Gastroesophageal sphincter (tissue), 4 donors: ENCODE results near the gene EIF2B5. TPM values are rescaled to one million over a fixed set of nuclear protein-coding genes. Genes with fewer than 3 reads are reported as not detected.
A peak's percentile ranks its signal among the peaks of the same experiment; 100 is the strongest.
"Not testable (repeated sequence)": the region's sequence is repeated elsewhere in the genome, so short reads cannot be mapped to it uniquely, and the experiment has no call there.

Source experiments
- ATAC-seq: fragments of 150-250 bp; one replicate; pipeline ENCODE4 v1.9.1; 2016; ENCODE audit warnings: mild to moderate bottlenecking, moderate library complexity
- H3K27ac ChIP-seq, 4 donors: fragments of 200-600 bp; sonication (generic) in 3 of 4; 1 replicate in 3 of 4; 2 replicates in 1 of 4; pipeline ENCODE4 v1.5.1; 2016 to 2019
- H3K27me3 ChIP-seq: fragments of 200-600 bp; sonication (generic); one replicate; pipeline ENCODE4 v1.5.1; 2019
- H3K36me3 ChIP-seq, 2 donors: fragments of 200-600 bp; sonication (generic); one replicate each; pipeline ENCODE4 v1.5.1; 2019; ENCODE audit warnings: control low read depth in 1 of 2
- H3K4me1 ChIP-seq, 3 donors: fragments of 200-600 bp; sonication (generic); 1 replicate in 2 of 3; 2 replicates in 1 of 3; pipeline ENCODE4 v1.5.1; 2016 to 2019; ENCODE audit warnings: control low read depth in 2 of 3
- H3K4me3 ChIP-seq, 2 donors: fragments of 200-600 bp; sonication (generic); one replicate each; pipeline ENCODE4 v1.5.1; 2019; ENCODE audit warnings: mild to moderate bottlenecking in 1 of 2, moderate library complexity in 1 of 2
- H3K9me3 ChIP-seq, 3 donors: fragments of 200-600 bp; sonication (generic); one replicate each; pipeline ENCODE4 v1.5.1; 2017 to 2019; ENCODE audit warnings: control low read depth in 2 of 3
- EP300 ChIP-seq: sonication (generic); formaldehyde crosslinking; IDR thresholded peaks from one replicate; pipeline ENCODE4 v1.6.1; 2017; ENCODE audit warnings: antibody characterized with exemption, mild to moderate bottlenecking
- POLR2A ChIP-seq, 2 donors: fragments of 450-650 bp; IDR thresholded peaks; one replicate each; pipeline ENCODE4 v1.6.1; 2017; ENCODE audit warnings: antibody characterized with exemption in 2 of 2, mild to moderate bottlenecking in 2 of 2, moderate library complexity in 1 of 2
- POLR2AphosphoS5 ChIP-seq: sonication (generic); formaldehyde crosslinking; IDR thresholded peaks from one replicate; pipeline ENCODE4 v1.6.1; 2017; ENCODE audit warnings: antibody characterized with exemption
- WGBS, 2 donors: methylation state at CpG; one replicate each; pipeline ENCODE4 v1.1.5; 2018; ENCODE audit warnings: low coverage in 1 of 2; 5-methylcytosine and 5-hydroxymethylcytosine counted together
- total RNA-seq, 4 donors: library from RNA; depleted of rRNA; stranded (reverse); fragments of >200 nt; gene quantifications; one replicate each; pipeline ENCODE4 v1.1.0, GENCODE V29; 2016
- TF ChIP-seq, protein P1 (sequence below), 4 experiments: fragments of 200-600 bp in 2 of 4; fragments of 450-650 bp in 2 of 4; sonication (generic) in 1 of 4; IDR thresholded peaks; one replicate each; pipeline ENCODE4 v1.5.1; 2017 to 2019; ENCODE audit warnings: antibody characterized with exemption in 4 of 4, mild to moderate bottlenecking in 2 of 4, moderate library complexity in 2 of 4

Gene EIF2B5
- total RNA-seq, 4 donors from 2014 or later: 36.2 to 49.2 (median 44.3) TPM

- Histone ChIP-seq H3K4me1 (peaks cover 0 to 15% (median 0%) of the 10 kb centered on the region in 3 donors), H3K27me3 (no peaks in the 10 kb centered on the region), H3K9me3 (no peaks in the 10 kb centered on the region), H3K36me3 (peaks cover 0 to 67% of the 10 kb centered on the region in 2 donors), H3K27ac (peak overlapping the region in 2 of 4 donors; percentile 23 to 43), H3K4me3 (no peak overlapping the region)
- 15 to 22% methylated on average over 4 of the region's 4 CpGs for WGBS, 2 donors
- ATAC-seq: peak; percentile 71
- no peak for TF ChIP-seq POLR2AphosphoS5
- TF ChIP-seq, protein P1, sequence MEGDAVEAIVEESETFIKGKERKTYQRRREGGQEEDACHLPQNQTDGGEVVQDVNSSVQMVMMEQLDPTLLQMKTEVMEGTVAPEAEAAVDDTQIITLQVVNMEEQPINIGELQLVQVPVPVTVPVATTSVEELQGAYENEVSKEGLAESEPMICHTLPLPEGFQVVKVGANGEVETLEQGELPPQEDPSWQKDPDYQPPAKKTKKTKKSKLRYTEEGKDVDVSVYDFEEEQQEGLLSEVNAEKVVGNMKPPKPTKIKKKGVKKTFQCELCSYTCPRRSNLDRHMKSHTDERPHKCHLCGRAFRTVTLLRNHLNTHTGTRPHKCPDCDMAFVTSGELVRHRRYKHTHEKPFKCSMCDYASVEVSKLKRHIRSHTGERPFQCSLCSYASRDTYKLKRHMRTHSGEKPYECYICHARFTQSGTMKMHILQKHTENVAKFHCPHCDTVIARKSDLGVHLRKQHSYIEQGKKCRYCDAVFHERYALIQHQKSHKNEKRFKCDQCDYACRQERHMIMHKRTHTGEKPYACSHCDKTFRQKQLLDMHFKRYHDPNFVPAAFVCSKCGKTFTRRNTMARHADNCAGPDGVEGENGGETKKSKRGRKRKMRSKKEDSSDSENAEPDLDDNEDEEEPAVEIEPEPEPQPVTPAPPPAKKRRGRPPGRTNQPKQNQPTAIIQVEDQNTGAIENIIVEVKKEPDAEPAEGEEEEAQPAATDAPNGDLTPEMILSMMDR (IDR thresholded peaks at IDR 0.05): peak in 3 of 4 experiments; percentile 44 to 67 (median 50)
Observed at GRCh38 chr3:184145111-184145524, 10.0 kb downstream of the EIF2B5 start.

DNA sequence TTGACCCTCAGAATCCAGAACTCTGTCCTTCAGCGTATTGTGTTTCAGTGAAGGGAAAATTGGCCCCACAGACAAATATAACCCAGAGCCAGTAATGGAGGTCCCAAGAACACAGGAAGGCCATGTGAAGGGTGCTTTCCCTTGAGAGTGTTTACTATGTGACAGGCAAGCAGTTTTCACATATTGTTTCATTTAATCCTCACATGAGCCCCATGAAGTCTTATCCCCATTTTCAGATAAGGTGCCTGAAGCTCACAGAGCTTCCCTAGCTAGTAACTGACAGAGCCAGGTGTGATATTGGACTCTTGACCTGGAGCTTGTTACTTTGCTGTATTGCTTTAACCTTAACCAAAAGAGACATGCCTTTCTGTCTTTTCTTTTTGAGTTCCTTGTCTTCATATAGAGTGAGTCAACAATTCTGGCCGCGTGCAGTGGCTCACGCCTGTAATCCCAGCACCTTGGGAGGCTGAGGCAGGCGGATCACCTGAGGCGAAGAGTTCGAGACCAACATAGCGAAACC lies 10.7 kb downstream of the EIF2B5 start:
- TF ChIP-seq POLR2AphosphoS5: no peak
- TF ChIP-seq, protein P1 (IDR thresholded peaks at IDR 0.05): no peak
- TF ChIP-seq POLR2A (IDR thresholded peaks at IDR 0.05): no peak
- TF ChIP-seq EP300: no peak
- Histone ChIP-seq H3K27me3 (no peaks in the 10 kb centered on the region), H3K9me3 (no peaks in the 10 kb centered on the region), H3K36me3 (peaks cover 0 to 60% of the 10 kb centered on the region in 2 donors), H3K4me1 (peaks cover 0 to 15% (median 0%) of the 10 kb centered on the region in 3 donors), H3K27ac (peak overlapping the region in 2 of 4 donors; percentile 23 to 43), H3K4me3 (no peak overlapping the region)
- 90% methylated on average over 8 of the region's 8 CpGs; no CpG with 5 or more reads in 1 of the 2 donors for WGBS, 2 donors
- ATAC-seq: no peak

DNA sequence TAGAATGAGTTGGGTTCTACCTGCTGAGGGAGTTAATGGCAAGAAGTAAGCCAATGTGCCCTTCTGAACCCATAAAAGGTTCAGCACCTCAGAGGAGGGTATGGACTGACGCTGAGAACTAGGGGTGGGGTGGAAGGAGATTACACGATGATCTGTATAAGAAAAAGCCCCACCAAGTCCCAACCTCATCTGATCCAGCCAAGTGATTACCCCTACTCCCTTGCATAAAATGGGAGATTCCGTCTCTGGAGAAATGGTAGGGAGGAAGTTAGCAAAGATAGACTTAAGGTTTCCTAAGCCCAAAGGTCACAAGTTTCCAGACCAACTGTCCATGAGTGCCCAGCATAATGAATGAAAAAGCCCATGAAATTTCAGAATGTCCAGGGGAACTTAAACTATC lies 12.9 kb downstream of the EIF2B5 start:
- Histone ChIP-seq H3K27me3 (no peaks in the 10 kb centered on the region), H3K4me1 (peaks cover 0 to 16% (median 0%) of the 10 kb centered on the region in 3 donors), H3K27ac (no peak overlapping the region), H3K36me3 (peaks cover 0 to 37% of the 10 kb centered on the region in 2 donors), H3K9me3 (no peaks in the 10 kb centered on the region), H3K4me3 (no peak overlapping the region)
- TF ChIP-seq POLR2AphosphoS5: no peak
- TF ChIP-seq POLR2A (IDR thresholded peaks at IDR 0.05): no peak
- no peak for TF ChIP-seq EP300
- TF ChIP-seq, protein P1 (IDR thresholded peaks at IDR 0.05): no peak
- ATAC-seq: no peak
- WGBS, 2 donors: 77 to 100% methylated on average over 1 to 3 of the region's 3 CpGs

- Histone ChIP-seq H3K27me3 (no peaks in the 10 kb centered on the region), H3K27ac (no peak overlapping the region), H3K9me3 (no peaks in the 10 kb centered on the region), H3K4me3 (no peak overlapping the region), H3K4me1 (peaks cover 0 to 27% (median 0%) of the 10 kb centered on the region in 3 donors), H3K36me3 (peaks cover 0 to 27% of the 10 kb centered on the region in 2 donors)
- TF ChIP-seq POLR2AphosphoS5 (no peak), POLR2A (IDR thresholded peaks at IDR 0.05) (no peak)
- TF ChIP-seq, protein P1 (IDR thresholded peaks at IDR 0.05): no peak
- 87 to 100% methylated on average over 3 to 5 of the region's 6 CpGs for WGBS, 2 donors
- ATAC-seq: no peak
Observed at GRCh38 chr3:184149123-184149522, 14.0 kb downstream of the EIF2B5 start.

- WGBS, 2 donors: 50 to 70% methylated on average over 2 to 6 of the region's 6 CpGs
Observed at GRCh38 chr3:184149770-184150169, 14.6 kb downstream of the EIF2B5 start.

More at GRCh38 chr3:184149770-184150169, 14.6 kb downstream of the EIF2B5 start:
- ATAC-seq, H3K9me3 ChIP-seq, H3K4me3 ChIP-seq, H3K27ac ChIP-seq, H3K27me3 ChIP-seq: not testable (repeated sequence)
- H3K4me1 ChIP-seq: peaks cover 0 to 27% (median 0%) of the 10 kb centered on the region in 3 donors
- peaks cover 0 to 20% of the 10 kb centered on the region in 2 donors for H3K36me3 ChIP-seq
